C4-2B (cell line): ENCODE data around the gene CA12.
A peak's percentile ranks its signal among the peaks of the same experiment; 100 is the strongest.

Source experiments
- H3K27ac ChIP-seq: fragments of 450-650 bp; 2 replicates; pipeline ENCODE4 v1.5.1; 2017
- CTCF ChIP-seq: fragments of 450-650 bp; conservative IDR thresholded peaks from 2 replicates; pipeline ENCODE4 v1.5.1; 2017; ENCODE audit warnings: mild to moderate bottlenecking
- ZFX ChIP-seq: fragments of 450-650 bp; IDR thresholded peaks from 2 replicates; pipeline ENCODE4 v1.6.1; 2017

Gene CA12

GRCh38 chr15:63381301-63382204 is at the start of gene CA12:
CA12 (minus strand) TSS chr15:63381846; CDS start chr15:63381720, 126 bp downstream.
- TF ChIP-seq CTCF (no peak), ZFX (no peak)
- peak within 1 kb of the TSS; percentile 64 for H3K27ac ChIP-seq

DNA sequence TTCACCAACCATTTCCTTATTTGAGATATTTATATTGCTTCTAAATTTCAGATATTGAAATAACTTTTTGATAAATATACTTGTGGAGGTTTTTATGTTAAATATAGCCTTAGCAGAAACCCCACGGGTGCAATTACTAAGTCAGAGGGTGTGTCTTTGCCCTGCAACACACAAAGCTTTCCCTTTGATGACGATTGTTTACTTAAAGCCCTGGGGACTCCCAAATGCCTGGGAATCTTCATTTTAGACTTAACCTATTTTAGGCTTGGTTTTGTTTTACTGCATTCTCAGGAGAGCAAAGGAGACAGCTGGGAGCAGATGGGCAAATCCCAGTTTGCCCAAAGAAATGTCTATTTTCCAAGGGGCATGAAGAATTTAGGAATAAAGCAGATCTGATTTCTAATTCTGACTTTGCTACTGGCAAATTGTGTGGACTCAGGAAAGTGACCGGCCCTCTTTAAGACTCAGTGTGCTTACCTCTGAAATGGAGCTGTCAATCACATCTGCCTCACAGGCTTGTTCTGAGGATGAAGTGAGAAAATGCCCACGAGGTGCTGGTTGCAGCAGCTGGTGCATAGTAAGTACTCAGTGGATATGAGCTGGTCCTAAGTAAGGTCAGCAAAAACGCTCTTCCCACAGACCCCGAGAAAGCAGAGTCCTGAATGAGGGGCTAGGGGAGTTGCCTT is 49.3 kb upstream of the CA12 start:
- TF ChIP-seq ZFX = no peak
- TF ChIP-seq CTCF = no peak
- H3K27ac ChIP-seq = no peak overlapping the region

- TF ChIP-seq CTCF (no peak), ZFX (no peak)
- no peak overlapping the region for H3K27ac ChIP-seq
These were observed 44.9 kb upstream of the CA12 start for GRCh38 chr15:63426552-63426951.

DNA sequence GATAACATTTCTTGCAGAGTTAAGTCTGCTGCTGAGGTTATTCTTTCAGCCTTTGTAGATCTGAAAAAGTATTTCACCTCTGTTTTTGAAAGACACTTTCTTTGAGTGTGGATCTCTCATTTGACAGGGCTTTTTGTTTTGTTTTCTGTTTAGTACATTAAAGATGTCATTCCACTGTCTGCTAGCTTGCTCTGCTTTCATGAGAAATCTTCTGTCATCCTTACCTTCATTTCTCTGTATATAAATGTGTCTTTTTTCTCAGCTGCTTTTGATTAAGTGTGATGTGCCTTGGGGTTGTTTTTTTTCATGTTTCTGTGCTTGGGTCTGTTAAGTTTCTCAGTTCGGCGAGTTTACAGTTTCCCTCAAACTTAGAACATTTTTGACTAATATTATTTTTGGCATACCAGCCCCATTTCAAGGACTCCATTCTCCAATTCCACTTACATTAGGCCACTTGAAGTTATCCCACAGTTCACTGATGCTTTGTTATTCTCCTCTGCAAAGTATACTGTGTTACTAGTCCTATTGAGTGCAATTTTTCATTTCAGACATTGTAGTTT is 43.9 kb upstream of the CA12 start:
- TF ChIP-seq CTCF (no peak), ZFX (no peak)
- H3K27ac ChIP-seq = no peak overlapping the region

DNA sequence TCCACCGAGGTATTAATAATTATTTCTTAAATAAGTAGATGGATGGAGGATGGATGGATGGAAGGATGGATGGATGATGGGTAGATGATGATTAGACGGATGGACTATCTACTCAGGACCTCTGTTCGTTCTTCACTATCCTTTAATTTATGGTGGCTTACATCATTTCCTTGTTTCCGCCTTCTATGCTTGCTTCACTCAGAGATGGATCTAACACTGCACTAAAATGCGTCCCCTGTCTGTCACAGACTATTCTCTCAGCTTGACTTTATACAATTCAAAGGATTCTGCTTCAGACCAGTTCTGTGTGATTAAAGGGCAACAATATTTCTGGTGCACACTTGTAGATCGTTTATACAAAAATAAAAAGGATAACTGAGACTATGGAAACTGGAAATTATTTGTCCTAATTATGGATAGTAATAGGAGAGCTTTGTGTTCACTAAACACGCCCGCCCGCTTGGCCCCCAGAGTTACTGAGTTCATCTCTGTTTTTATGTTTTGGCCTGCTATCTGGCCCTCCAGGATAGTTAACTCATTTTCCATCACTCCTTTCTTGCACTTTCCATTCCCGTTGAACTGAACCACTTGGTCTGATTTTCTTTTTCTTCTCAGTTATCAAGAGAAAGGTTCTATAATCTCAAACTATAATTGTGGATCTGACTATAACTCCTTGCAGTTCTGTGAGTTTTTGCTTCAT is 41.4 kb upstream of the CA12 start:
- no peak overlapping the region for H3K27ac ChIP-seq
- TF ChIP-seq CTCF (no peak), ZFX (no peak)

GRCh38 chr15:63421433-63421832 is 39.8 kb upstream of the CA12 start:
- no peak for TF ChIP-seq ZFX
- no peak for TF ChIP-seq CTCF
- no peak overlapping the region for H3K27ac ChIP-seq
